Activated CD4-positive, alpha-beta T cell treated with anti-CD3 and anti-CD28 coated beads for 36 hours (primary cell): Measurements from ENCODE around the gene DCP1B. TPM values are rescaled to one million over a fixed set of nuclear protein-coding genes. Genes with fewer than 3 reads are reported as not detected.

Experiments used
- ATAC-seq: fragments of 200-7000 bp; cut with Tn5 transposase; one replicate; pipeline ENCODE4 v1.10.0; 2021; ENCODE audit warnings: mild to moderate bottlenecking, moderate library complexity
- CTCF ChIA-PET: fragments of 350-600 bp; sonication (Branson Sonifier 250); formaldehyde crosslinking; loops from one replicate; lab custom pipeline; 2021; ENCODE audit warnings: antibody characterized with exemption; lab: Charles Lee
- POLR2A ChIA-PET: fragments of 350-600 bp; sonication (Branson Sonifier 250); formaldehyde crosslinking; loops from one replicate; lab custom pipeline; 2021; ENCODE audit warnings: antibody characterized with exemption, inconsistent platforms; lab: Charles Lee
- DNase-seq: peaks from one replicate; pipeline ENCODE4 v3.0.0-alpha.2; 2020
- H3K27ac Mint-ChIP-seq: one replicate; pipeline ENCODE4 v1.8.0; 2021; ENCODE audit warnings: mixed read lengths
- H3K27me3 Mint-ChIP-seq: one replicate; pipeline ENCODE4 v1.8.0; 2021; ENCODE audit warnings: mixed read lengths
- H3K36me3 Mint-ChIP-seq: one replicate; pipeline ENCODE4 v1.8.0; 2021; ENCODE audit warnings: low read depth, mixed read lengths
- H3K4me1 Mint-ChIP-seq: one replicate; pipeline ENCODE4 v1.8.0; 2021; ENCODE audit warnings: mixed read lengths
- H3K4me3 Mint-ChIP-seq: one replicate; pipeline ENCODE4 v1.8.0; 2021; ENCODE audit warnings: mild to moderate bottlenecking, moderate library complexity, mixed read lengths
- H3K9me3 Mint-ChIP-seq: one replicate; pipeline ENCODE4 v1.8.0; 2021; ENCODE audit warnings: low read depth, mixed read lengths
- intact Hi-C, 2 experiments: fragments of 100-400 bp; cut with DNase I in 1 of 2; cut with micrococcal nuclease in 1 of 2; formaldehyde crosslinking; loops; one replicate each; pipeline versions ENCODE4 v1.14.2 to v1.15.1; 2022 to 2024; cut with DNase I, micrococcal nuclease
- total RNA-seq, 2 experiments: library from RNA; stranded (reverse); gene quantifications; one replicate each; pipeline ENCODE4 v1.2.3, GENCODE V29; 2021

DCP1B gene
- 10 to 100 TPM; 14.5 to 16.1 TPM for total RNA-seq

- Mint-ChIP-seq H3K27me3 (no peaks in the 10 kb centered on the region), H3K4me1 (peaks cover 25% of the 10 kb centered on the region), H3K9me3 (no peaks in the 10 kb centered on the region), H3K36me3 (peaks cover 4% of the 10 kb centered on the region), H3K4me3 (peak within 1 kb of the TSS; percentile 95), H3K27ac (peak within 1 kb of the TSS; percentile 99)
- CTCF ChIA-PET, result interaction anchor here (0.6 to 1.0 kb wide), 4 partner anchors 20 to 643 kb away, joined by 3 to 5 read pairs (median 4); no protein-coding TSS in a partner anchor
- intact Hi-C loops, result loop anchor here (1.0 to 10.0 kb wide), 8 partner anchors 8 to 870 kb away; partner anchors contain the start of genes ADIPOR2 (in 1 of the 2), FOXM1 (in 1 of the 2), ITFG2 (in 1 of the 2) and RHNO1 (in 1 of the 2)
- DNase-seq, result peak; percentile 98
- POLR2A ChIA-PET, result interaction anchor here (0.5 to 1.2 kb wide), 3 partner anchors 9 to 64 kb away, joined by 3 to 6 read pairs (median 4); no protein-coding TSS in a partner anchor
- peak; percentile 100 for ATAC-seq
These were observed at the start of gene DCP1B for GRCh38 chr12:2004113-2004929. TSS of gene DCP1B (minus strand) at chr12:2004457. CDS start at chr12:2004431, 26 bp downstream.

GRCh38 chr12:2053691-2054090 lies 49.4 kb upstream of the DCP1B start:
- POLR2A ChIA-PET, result no interaction called here
- ATAC-seq (no peak), DNase-seq (no peak)
- Mint-ChIP-seq H3K27ac (no peak overlapping the region), H3K4me3 (no peak overlapping the region), H3K27me3 (peaks cover 60% of the 10 kb centered on the region), H3K9me3 (no peaks in the 10 kb centered on the region), H3K36me3 (no peaks in the 10 kb centered on the region), H3K4me1 (peaks cover 12% of the 10 kb centered on the region)
- CTCF ChIA-PET, result no interaction called here
- intact Hi-C loops, result loop anchor here in 1 of 2 experiments (1.0 kb wide), 1 partner anchor 18 kb away; no protein-coding TSS in a partner anchor

- DNase-seq (peak; percentile 69), ATAC-seq (peak; percentile 90)
- H3K36me3 Mint-ChIP-seq, result no peaks in the 10 kb centered on the region
- intact Hi-C loops, result loop anchor here in 1 of 2 experiments (1.0 kb wide), 1 partner anchor 18 kb away; no protein-coding TSS in a partner anchor
- no peak within 1 kb of the TSS for H3K27ac Mint-ChIP-seq
- CTCF ChIA-PET, result no interaction called here
- peaks cover 12% of the 10 kb centered on the region for H3K4me1 Mint-ChIP-seq
- H3K27me3 Mint-ChIP-seq, result peaks cover 60% of the 10 kb centered on the region
- POLR2A ChIA-PET, result no interaction called here
- H3K9me3 Mint-ChIP-seq, result no peaks in the 10 kb centered on the region
- peak within 1 kb of the TSS; percentile 65 for H3K4me3 Mint-ChIP-seq
These were observed 48.8 kb upstream of the DCP1B start, which contains the start of gene CACNA1C for GRCh38 chr12:2052826-2053678. TSS of gene CACNA1C (plus strand) at chr12:2052987. CDS start at chr12:2053563, 576 bp downstream.

- intact Hi-C loops, result no loop called here
- ATAC-seq, result no peak
- Mint-ChIP-seq H3K4me1 (peaks cover 12% of the 10 kb centered on the region), H3K27me3 (peaks cover 57% of the 10 kb centered on the region), H3K27ac (no peak overlapping the region), H3K36me3 (no peaks in the 10 kb centered on the region), H3K9me3 (no peaks in the 10 kb centered on the region), H3K4me3 (peak overlapping the region; percentile 50)
- POLR2A ChIA-PET, result no interaction called here
- CTCF ChIA-PET, result no interaction called here
- no peak for DNase-seq
These were observed 47.7 kb upstream of the DCP1B start for GRCh38 chr12:2051700-2052621.

- POLR2A ChIA-PET, result no interaction called here
- H3K4me1 Mint-ChIP-seq, result peaks cover 12% of the 10 kb centered on the region
- H3K4me3 Mint-ChIP-seq, result no peak overlapping the region
- H3K27ac Mint-ChIP-seq, result no peak overlapping the region
- peaks cover 49% of the 10 kb centered on the region for H3K27me3 Mint-ChIP-seq
- no peak for ATAC-seq
- H3K36me3 Mint-ChIP-seq, result no peaks in the 10 kb centered on the region
- intact Hi-C loops, result no loop called here
- H3K9me3 Mint-ChIP-seq, result no peaks in the 10 kb centered on the region
- CTCF ChIA-PET, result interaction anchor here (1.2 to 2.0 kb wide), 2 partner anchors 16 to 46 kb away, joined by 4 to 6 read pairs; partner anchors contain the start of gene DCP1B
- DNase-seq, result no peak
These were observed 45.6 kb upstream of the DCP1B start for GRCh38 chr12:2049604-2050540.

- no peak overlapping the region for H3K27ac Mint-ChIP-seq
- CTCF ChIA-PET, result interaction anchor here (0.5 to 1.4 kb wide), 5 partner anchors 10 to 188 kb away, joined by 3 to 4 read pairs (median 3); no protein-coding TSS in a partner anchor
- DNase-seq, result no peak
- H3K36me3 Mint-ChIP-seq, result no peaks in the 10 kb centered on the region
- no peaks in the 10 kb centered on the region for H3K9me3 Mint-ChIP-seq
- POLR2A ChIA-PET, result interaction anchor here (0.6 kb wide), 1 partner anchor 107 kb away, joined by 3 read pairs; no protein-coding TSS in a partner anchor
- peaks cover 45% of the 10 kb centered on the region for H3K27me3 Mint-ChIP-seq
- ATAC-seq, result no peak
- H3K4me1 Mint-ChIP-seq, result peaks cover 5% of the 10 kb centered on the region
- no peak overlapping the region for H3K4me3 Mint-ChIP-seq
- intact Hi-C loops, result no loop called here
These were observed 43.5 kb upstream of the DCP1B start for GRCh38 chr12:2047752-2048151.

GRCh38 chr12:2046957-2047356 lies 42.7 kb upstream of the DCP1B start:
- peaks cover 5% of the 10 kb centered on the region for H3K4me1 Mint-ChIP-seq
- intact Hi-C loops, result no loop called here
- POLR2A ChIA-PET, result interaction anchor here (0.6 kb wide), 1 partner anchor 107 kb away, joined by 3 read pairs; no protein-coding TSS in a partner anchor
- H3K36me3 Mint-ChIP-seq, result no peaks in the 10 kb centered on the region
- no peak overlapping the region for H3K4me3 Mint-ChIP-seq
- H3K9me3 Mint-ChIP-seq, result no peaks in the 10 kb centered on the region
- no peak overlapping the region for H3K27ac Mint-ChIP-seq
- CTCF ChIA-PET, result interaction anchor here (0.7 to 1.5 kb wide), 4 partner anchors 10 to 107 kb away, joined by 3 to 4 read pairs (median 3); no protein-coding TSS in a partner anchor
- no peak for ATAC-seq
- peaks cover 44% of the 10 kb centered on the region for H3K27me3 Mint-ChIP-seq
- DNase-seq, result no peak

GRCh38 chr12:2044165-2044564 lies 39.9 kb upstream of the DCP1B start:
- ChIA-PET CTCF (no interaction called here), POLR2A (no interaction called here)
- DNase-seq (no peak), ATAC-seq (no peak)
- H3K9me3 Mint-ChIP-seq, result no peaks in the 10 kb centered on the region
- H3K27me3 Mint-ChIP-seq, result peaks cover 28% of the 10 kb centered on the region
- intact Hi-C loops, result no loop called here
- no peak overlapping the region for H3K27ac Mint-ChIP-seq
- no peaks in the 10 kb centered on the region for H3K36me3 Mint-ChIP-seq
- no peak overlapping the region for H3K4me3 Mint-ChIP-seq
- no peaks in the 10 kb centered on the region for H3K4me1 Mint-ChIP-seq

- DNase-seq (no peak), ATAC-seq (no peak)
- Mint-ChIP-seq H3K4me3 (no peak overlapping the region), H3K9me3 (no peaks in the 10 kb centered on the region), H3K36me3 (no peaks in the 10 kb centered on the region), H3K4me1 (no peaks in the 10 kb centered on the region), H3K27ac (no peak overlapping the region), H3K27me3 (peaks cover 23% of the 10 kb centered on the region)
- intact Hi-C loops, result no loop called here
- ChIA-PET CTCF (interaction anchor here (0.9 to 1.0 kb wide), 2 partner anchors 9 to 103 kb away, joined by 3 read pairs; no protein-coding TSS in a partner anchor), POLR2A (interaction anchor here (0.6 kb wide), 1 partner anchor 19 kb away, joined by 3 read pairs; no protein-coding TSS in a partner anchor)
These were observed 38.8 kb upstream of the DCP1B start for GRCh38 chr12:2043054-2043453.
